ENCODE measurements around the gene ZNF552. TPM values are rescaled to one million over a fixed set of nuclear protein-coding genes. Genes with fewer than 3 reads are reported as not detected.
"Not testable (repeated sequence)": the region's sequence is repeated elsewhere in the genome, so short reads cannot be mapped to it uniquely, and the experiment has no call there.

ZNF552 gene
- total RNA-seq, 4 donors from 2014 or later = 2.7 to 8.7 (median 4.5) TPM

DNA sequence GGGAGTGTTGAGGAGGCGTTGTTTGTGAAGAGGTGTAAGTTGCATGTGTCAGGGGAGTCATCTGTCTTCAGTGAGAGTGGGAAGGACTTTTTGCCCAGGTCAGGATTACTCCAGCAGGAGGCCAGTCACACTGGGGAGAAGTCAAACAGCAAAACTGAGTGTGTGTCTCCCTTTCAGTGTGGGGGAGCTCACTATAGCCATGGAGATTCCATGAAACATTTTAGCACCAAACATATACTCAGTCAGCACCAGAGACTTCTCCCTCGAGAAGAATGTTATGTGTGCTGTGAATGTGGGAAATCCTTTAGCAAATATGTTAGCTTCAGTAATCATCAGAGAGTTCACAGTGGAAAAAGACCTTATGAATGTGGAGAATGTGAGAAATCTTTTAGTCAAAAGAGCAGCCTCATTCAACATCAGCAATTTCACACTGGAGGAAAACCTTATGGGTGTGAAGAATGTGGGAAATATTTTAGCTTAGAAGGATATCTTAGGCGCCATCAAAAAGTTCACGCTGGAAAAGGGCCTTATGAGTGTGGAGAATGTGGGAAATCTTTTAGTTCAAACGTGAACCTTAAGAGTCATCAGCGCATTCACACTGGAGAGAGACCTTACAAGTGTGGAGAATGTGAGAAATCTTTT lies 26.5 kb upstream of the ZNF552 start:
- Histone ChIP-seq H3K36me3 (peaks cover 0 to 82% of the 10 kb centered on the region in 2 donors), H3K27ac (no peak overlapping the region), H3K4me1 (no peaks in the 10 kb centered on the region), H3K4me3 (no peak overlapping the region), H3K9me3 (no peaks in the 10 kb centered on the region), H3K27me3 (no peaks in the 10 kb centered on the region)
- no peak for ATAC-seq
- WGBS, 2 donors (ENCODE audit: low coverage in 1 of 2) = 67 to 68% methylated on average over 4 to 5 of the region's 6 CpGs
- TF ChIP-seq CTCF (IDR thresholded peaks at IDR 0.05) = no peak
- no peak for TF ChIP-seq POLR2A (IDR thresholded peaks at IDR 0.05)
- TF ChIP-seq POLR2AphosphoS5 (IDR thresholded peaks at IDR 0.05) = no peak
- no peak for TF ChIP-seq EP300 (IDR thresholded peaks at IDR 0.05)

DNA sequence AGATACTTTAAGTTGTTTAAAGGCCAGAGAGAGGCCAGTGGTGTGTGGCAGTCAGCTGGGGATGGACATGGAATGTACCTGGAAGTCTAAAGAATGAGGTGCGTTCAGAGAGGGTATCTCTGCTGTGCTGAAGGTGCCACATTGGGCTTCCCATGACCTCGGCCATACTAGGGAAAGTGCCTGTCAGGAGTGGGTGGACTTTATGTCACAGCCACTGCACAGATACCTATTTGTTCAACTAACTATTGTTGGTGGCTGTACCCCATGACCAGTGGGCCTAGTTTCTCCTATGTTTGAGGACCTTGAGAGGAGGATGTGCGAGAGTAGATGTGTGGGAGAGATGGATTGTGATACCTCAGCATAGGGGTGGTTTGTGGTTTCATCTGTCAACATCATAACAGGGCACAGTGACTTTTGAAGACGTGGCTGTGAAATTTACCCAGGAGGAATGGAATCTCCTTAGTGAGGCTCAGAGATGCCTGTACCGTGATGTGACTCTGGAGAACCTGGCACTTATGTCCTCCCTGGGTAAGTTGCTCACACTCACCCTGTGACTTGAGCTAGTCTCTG lies 24.0 kb upstream of the ZNF552 start:
- not testable (repeated sequence) for H3K27ac ChIP-seq, ATAC-seq, H3K4me1 ChIP-seq, H3K27me3 ChIP-seq, H3K4me3 ChIP-seq, H3K9me3 ChIP-seq
- 62 to 100% methylated on average over 1 to 3 of the region's 5 CpGs for WGBS, 2 donors (ENCODE audit: low coverage in 1 of 2)
- H3K36me3 ChIP-seq = peaks cover 0 to 64% of the 10 kb centered on the region in 2 donors

- peaks cover 0 to 51% of the 10 kb centered on the region in 2 donors for H3K36me3 ChIP-seq
- H3K4me3 ChIP-seq, H3K27me3 ChIP-seq, H3K9me3 ChIP-seq, ATAC-seq, H3K4me1 ChIP-seq, H3K27ac ChIP-seq: not testable (repeated sequence)
- 94 to 100% methylated on average over 3 to 5 of the region's 5 CpGs for WGBS, 2 donors (ENCODE audit: low coverage in 1 of 2)
These were observed 22.3 kb upstream of the ZNF552 start for GRCh38 chr19:57836991-57837390.

GRCh38 chr19:57830071-57830602 lies 15.4 kb upstream of the ZNF552 start, which contains the start of gene ZNF587B:
TSS of gene ZNF587B (plus strand) at chr19:57830299. CDS start at chr19:57830529, 230 bp downstream.
- H3K27me3 ChIP-seq = no peaks in the 10 kb centered on the region
- WGBS, 2 donors (ENCODE audit: low coverage in 1 of 2) = 0 to 22% methylated on average over 4 to 7 of the region's 22 CpGs
- H3K4me3 ChIP-seq = peak within 1 kb of the TSS; percentile 46 to 55
- no peaks in the 10 kb centered on the region for H3K9me3 ChIP-seq
- ATAC-seq = peak; percentile 85
- H3K36me3 ChIP-seq = peaks cover 0 to 6% of the 10 kb centered on the region in 2 donors
- H3K4me1 ChIP-seq = peaks cover 0 to 14% (median 0%) of the 10 kb centered on the region in 3 donors
- TF ChIP-seq EP300 (IDR thresholded peaks at IDR 0.05) = no peak
- peak in 3 of 4 experiments; percentile 39 to 52 (median 48) for TF ChIP-seq CTCF (IDR thresholded peaks at IDR 0.05)
- peak within 1 kb of the TSS in 3 of 4 donors; percentile 57 to 70 (median 64) for H3K27ac ChIP-seq

- H3K4me3 ChIP-seq = no peak overlapping the region
- no peaks in the 10 kb centered on the region for H3K9me3 ChIP-seq
- peaks cover 0 to 8% of the 10 kb centered on the region in 2 donors for H3K36me3 ChIP-seq
- 53 to 71% methylated on average over 5 of the region's 5 CpGs for WGBS, 2 donors (ENCODE audit: low coverage in 1 of 2)
- peaks cover 0 to 14% (median 0%) of the 10 kb centered on the region in 3 donors for H3K4me1 ChIP-seq
- ATAC-seq = no peak
- no peak for TF ChIP-seq EP300 (IDR thresholded peaks at IDR 0.05)
- H3K27ac ChIP-seq = no peak overlapping the region
- H3K27me3 ChIP-seq = no peaks in the 10 kb centered on the region
These were observed 14.6 kb upstream of the ZNF552 start for GRCh38 chr19:57829316-57829715.

GRCh38 chr19:57825511-57825910 lies 10.8 kb upstream of the ZNF552 start:
- 89 to 95% methylated on average over 4 to 6 of the region's 6 CpGs for WGBS, 2 donors (ENCODE audit: low coverage in 1 of 2)
- TF ChIP-seq POLR2AphosphoS5 (IDR thresholded peaks at IDR 0.05) (no peak), CTCF (IDR thresholded peaks at IDR 0.05) (no peak), POLR2A (IDR thresholded peaks at IDR 0.05) (no peak), EP300 (IDR thresholded peaks at IDR 0.05) (no peak)
- ATAC-seq = no peak
- Histone ChIP-seq H3K27me3 (no peaks in the 10 kb centered on the region), H3K9me3 (no peaks in the 10 kb centered on the region), H3K4me3 (no peak overlapping the region), H3K36me3 (peaks cover 0 to 17% of the 10 kb centered on the region in 2 donors), H3K4me1 (peaks cover 0 to 20% (median 2%) of the 10 kb centered on the region in 3 donors), H3K27ac (no peak overlapping the region)

DNA sequence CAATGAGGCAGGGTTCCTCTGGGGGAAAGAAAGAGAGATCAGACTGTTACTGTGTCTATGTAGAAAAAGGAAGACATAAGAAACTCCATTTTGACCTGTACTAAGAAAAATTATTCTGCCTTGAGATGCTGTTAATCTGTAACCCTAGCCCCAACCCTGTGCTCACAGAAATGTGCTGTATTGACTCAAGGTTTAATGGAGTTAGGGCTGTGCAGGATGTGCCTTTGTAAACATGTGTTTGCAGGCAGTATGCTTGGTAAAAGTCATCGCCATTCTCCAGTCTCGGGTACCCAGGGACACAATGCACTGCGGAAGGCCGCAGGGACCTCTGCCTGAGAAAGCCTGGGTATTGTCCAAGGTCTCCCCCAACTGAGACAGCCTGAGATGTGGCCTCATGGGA lies 8.9 kb upstream of the ZNF552 start:
- H3K4me3 ChIP-seq, H3K9me3 ChIP-seq, H3K27ac ChIP-seq, H3K27me3 ChIP-seq, ATAC-seq: not testable (repeated sequence)
- Histone ChIP-seq H3K36me3 (peaks cover 0 to 17% of the 10 kb centered on the region in 2 donors), H3K4me1 (peaks cover 0 to 26% (median 6%) of the 10 kb centered on the region in 3 donors)
- WGBS, 2 donors (ENCODE audit: low coverage in 1 of 2) = 70% methylated on average over 3 of the region's 4 CpGs; no CpG with 5 or more reads in 1 of the 2 donors

DNA sequence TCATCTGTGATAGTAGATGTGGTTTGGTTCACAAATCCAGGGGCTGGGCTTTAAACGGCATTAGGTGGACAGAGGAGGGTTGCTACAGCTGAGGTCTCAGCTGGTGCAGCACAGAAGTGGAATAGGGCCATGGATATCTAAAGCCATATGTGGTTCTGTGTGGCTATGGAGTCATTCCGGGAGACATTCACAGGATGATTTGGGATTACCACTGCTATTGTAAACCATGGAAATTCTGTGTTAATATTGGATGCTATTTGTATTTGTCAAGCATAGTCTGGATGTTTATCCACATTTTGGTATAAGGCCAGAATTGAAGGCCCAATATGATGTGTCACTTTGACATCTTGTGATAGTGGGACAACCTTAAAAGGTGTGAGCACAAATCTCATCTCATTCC lies 8.4 kb upstream of the ZNF552 start:
- ATAC-seq, H3K4me3 ChIP-seq, H3K9me3 ChIP-seq, H3K27me3 ChIP-seq, H3K27ac ChIP-seq: not testable (repeated sequence)
- Histone ChIP-seq H3K36me3 (peaks cover 0 to 13% of the 10 kb centered on the region in 2 donors), H3K4me1 (peaks cover 0 to 26% (median 6%) of the 10 kb centered on the region in 3 donors)
- WGBS, 2 donors (ENCODE audit: low coverage in 1 of 2) = 63 to 86% methylated on average over 1 to 2 of the region's 2 CpGs

GRCh38 chr19:57821501-57821900 lies 6.8 kb upstream of the ZNF552 start:
- H3K27ac ChIP-seq, H3K4me3 ChIP-seq, H3K27me3 ChIP-seq, ATAC-seq, H3K9me3 ChIP-seq: not testable (repeated sequence)
- peaks cover 0 to 11% of the 10 kb centered on the region in 2 donors for H3K36me3 ChIP-seq
- H3K4me1 ChIP-seq = peaks cover 0 to 26% (median 6%) of the 10 kb centered on the region in 3 donors
- WGBS, 2 donors (ENCODE audit: low coverage in 1 of 2) = 100% methylated on average over 2 to 3 of the region's 3 CpGs
